Measurements from ENCODE around the gene MRPS27.

MRPS27 gene

GRCh38 chr5:72205431-72206009, 114.5 kb downstream of the MRPS27 start:
- DNase-seq (ENCODE audit: low read depth in 2 of 2, low spot score in 1 of 2), result no peak

DNA sequence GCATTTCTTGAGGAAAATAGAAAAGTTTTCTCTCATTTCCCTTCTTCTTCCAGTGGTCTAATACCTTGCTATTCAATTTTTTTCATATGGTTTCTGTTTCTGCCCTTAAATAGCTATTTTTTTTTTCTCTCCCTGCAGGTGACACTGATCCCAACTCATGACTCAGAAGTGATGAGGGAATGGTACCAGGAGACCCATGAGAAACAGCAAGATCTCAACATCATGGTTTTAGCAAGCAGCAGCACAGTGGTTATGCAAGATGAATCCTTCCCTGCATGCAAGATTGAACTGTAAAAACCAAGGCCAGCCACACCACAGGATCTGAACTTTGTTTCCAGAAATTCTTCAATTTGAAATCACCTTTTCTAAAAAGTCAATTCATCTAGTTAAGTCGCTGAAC, 115.1 kb downstream of the MRPS27 start:
- DNase-seq (ENCODE audit: low read depth in 2 of 2, low spot score in 1 of 2), result no peak

DNA sequence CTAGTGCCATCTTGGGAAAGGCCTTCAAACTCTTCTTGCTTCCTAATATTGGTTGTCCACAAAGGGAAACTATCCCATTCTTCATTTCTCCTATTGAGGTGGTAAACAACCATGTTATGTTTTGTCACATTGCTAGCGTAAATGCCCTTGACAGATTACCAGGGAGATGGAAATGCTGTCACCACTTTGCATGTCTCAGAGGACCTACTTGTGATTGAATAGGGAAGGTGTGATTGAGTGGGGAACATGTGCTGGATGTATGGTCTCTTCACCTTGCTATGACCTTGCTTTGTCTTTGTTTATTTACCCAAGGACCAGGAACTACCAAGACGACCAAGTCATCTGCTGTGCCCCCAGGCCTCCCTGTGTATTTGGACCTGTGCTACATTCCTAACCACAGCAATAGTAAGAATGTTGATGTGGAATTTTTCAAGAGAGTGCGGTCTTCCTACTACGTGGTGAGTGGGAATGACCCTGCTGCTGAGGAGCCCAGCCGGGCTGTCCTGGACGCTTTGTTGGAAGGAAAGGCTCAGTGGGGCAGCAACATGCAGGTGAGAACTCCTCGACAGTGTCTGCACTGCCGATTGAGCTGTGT, 116.7 kb downstream of the MRPS27 start:
- no peak for DNase-seq (ENCODE audit: low read depth in 2 of 2, low spot score in 1 of 2)

DNA sequence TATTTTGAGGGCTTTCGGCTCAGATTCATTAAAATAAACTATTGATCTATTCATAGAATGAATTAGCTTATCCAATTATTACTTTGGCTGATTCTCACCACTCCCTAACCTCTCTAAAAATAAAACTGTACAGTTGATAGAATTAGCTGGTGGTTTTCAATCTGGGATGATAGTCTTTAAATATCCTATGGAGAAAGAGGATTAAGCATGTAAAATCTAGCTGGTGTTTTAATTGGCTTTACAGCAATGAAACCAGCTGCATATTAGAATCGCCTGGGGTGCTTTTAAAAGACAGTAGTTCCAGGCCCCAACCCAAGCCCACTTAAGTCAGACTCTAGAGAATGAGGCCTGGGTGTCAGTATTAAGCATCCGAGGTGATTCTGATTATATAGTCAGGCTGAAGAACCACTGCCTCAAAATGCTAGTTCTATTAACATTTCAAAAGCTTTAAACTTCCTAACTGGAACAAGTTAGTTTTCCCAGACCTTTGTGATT, 117.7 kb downstream of the MRPS27 start:
- DNase-seq (ENCODE audit: low read depth in 2 of 2, low spot score in 1 of 2), result no peak

DNA sequence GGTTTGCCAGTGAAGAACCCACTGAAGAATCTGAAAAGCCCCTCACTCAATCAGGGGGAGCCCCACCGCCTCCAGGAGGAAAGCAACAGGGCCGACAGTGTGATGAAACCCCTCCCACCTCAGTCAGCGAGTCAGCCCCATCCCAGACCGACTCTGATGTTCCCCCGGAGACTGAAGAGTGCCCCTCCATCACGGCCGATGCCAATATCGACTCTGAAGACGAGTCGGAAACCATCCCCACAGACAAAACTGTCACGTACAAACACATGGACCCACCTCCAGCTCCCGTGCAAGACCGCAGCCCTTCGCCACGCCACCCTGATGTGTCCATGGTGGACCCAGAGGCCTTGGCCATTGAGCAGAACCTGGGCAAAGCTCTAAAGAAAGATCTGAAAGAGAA, 120.4 kb downstream of the MRPS27 start:
- DNase-seq (ENCODE audit: low read depth in 2 of 2, low spot score in 1 of 2), result no peak

DNA sequence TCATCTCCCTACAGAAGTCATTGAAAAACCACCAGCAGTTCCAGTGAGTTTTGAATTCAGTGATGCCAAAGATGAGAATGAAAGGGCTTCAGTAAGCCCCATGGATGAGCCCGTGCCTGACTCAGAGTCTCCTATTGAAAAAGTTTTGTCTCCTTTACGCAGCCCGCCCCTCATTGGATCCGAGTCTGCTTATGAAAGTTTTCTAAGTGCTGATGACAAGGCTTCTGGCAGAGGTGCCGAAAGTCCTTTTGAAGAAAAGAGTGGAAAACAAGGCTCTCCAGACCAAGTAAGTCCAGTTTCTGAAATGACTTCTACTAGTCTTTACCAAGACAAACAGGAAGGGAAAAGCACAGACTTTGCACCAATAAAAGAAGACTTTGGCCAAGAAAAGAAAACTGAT, 122.6 kb downstream of the MRPS27 start:
- no peak for DNase-seq (ENCODE audit: low read depth in 2 of 2, low spot score in 1 of 2)

DNA sequence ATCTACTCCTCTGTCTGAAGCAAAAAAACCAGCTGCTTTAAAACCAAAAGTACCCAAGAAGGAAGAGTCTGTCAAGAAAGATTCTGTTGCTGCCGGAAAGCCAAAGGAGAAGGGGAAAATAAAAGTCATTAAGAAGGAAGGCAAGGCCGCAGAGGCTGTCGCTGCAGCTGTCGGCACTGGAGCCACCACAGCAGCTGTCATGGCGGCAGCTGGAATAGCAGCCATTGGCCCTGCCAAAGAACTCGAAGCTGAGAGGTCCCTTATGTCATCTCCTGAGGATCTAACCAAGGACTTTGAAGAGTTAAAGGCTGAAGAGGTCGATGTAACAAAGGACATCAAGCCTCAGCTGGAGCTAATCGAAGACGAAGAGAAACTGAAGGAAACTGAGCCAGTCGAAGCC, 124.5 kb downstream of the MRPS27 start:
- no peak for DNase-seq (ENCODE audit: low read depth in 2 of 2, low spot score in 1 of 2)

DNA sequence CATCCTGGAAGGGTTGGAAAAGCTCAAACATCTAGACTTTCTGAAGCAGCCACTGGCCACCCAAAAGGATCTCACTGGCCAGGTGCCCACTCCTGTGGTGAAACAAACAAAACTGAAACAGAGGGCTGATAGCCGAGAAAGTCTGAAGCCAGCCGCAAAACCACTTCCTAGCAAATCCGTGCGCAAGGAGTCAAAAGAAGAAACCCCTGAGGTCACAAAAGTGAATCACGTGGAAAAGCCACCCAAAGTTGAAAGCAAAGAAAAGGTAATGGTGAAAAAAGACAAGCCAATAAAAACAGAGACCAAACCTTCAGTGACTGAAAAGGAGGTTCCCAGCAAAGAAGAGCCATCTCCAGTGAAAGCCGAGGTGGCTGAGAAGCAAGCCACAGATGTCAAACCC, 125.2 kb downstream of the MRPS27 start:
- no peak for DNase-seq (ENCODE audit: low read depth in 2 of 2, low spot score in 1 of 2)

- no peak for DNase-seq (ENCODE audit: low read depth in 2 of 2, low spot score in 1 of 2)
Measured at GRCh38 chr5:72191404-72191803, 128.6 kb downstream of the MRPS27 start.

DNA sequence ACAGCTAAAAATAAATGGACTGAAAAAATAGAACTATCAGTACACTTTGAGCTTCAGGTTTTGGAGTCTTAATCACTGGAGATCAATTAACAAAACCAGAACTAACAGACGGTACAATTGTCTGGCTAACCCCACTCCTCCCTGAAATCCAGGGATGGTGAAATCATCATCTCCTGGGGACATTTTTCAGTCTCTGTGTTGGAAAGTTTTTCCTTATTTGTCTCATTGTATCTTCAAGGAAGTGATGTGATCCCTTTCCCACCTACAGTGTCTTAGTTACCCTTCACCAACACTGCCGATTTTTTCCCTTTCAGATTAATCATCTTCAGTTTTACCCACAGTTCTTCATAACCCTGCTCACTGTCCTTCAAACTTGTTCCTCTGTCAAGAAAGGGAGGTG, 130.9 kb downstream of the MRPS27 start:
- no peak for DNase-seq (ENCODE audit: low read depth in 2 of 2, low spot score in 1 of 2)

GRCh38 chr5:72188166-72188565, 131.9 kb downstream of the MRPS27 start:
- DNase-seq (ENCODE audit: low read depth in 2 of 2, low spot score in 1 of 2), result no peak

GRCh38 chr5:72187388-72188075, 132.5 kb downstream of the MRPS27 start:
- no peak for DNase-seq (ENCODE audit: low read depth in 2 of 2, low spot score in 1 of 2)

GRCh38 chr5:72185496-72186329, 134.3 kb downstream of the MRPS27 start:
- DNase-seq (ENCODE audit: low read depth in 2 of 2, low spot score in 1 of 2), result no peak

DNA sequence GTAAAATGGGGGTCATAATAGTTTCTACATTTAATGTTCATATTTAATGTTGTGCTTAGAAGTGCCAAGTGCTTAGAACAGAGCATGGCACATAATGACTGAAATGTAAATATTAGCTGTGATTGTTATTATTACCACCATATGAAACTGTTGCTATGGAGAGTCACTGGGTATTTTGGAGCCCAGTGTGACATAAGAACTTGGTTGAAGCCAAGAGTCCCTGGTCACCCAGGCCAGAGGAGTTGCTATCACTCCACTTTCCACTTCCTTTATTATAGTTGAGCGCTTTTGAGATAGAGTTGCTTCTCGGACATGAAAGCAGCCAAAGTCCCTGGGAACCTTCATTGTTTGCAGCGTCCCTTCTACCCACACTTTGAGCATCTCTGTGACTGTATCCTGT, 135.6 kb downstream of the MRPS27 start:
- no peak for DNase-seq (ENCODE audit: low read depth in 2 of 2, low spot score in 1 of 2)

GRCh38 chr5:72183101-72183520, 136.9 kb downstream of the MRPS27 start:
- no peak for DNase-seq (ENCODE audit: low read depth in 2 of 2, low spot score in 1 of 2)

- no peak for DNase-seq (ENCODE audit: low read depth in 2 of 2, low spot score in 1 of 2)
Measured at GRCh38 chr5:72182686-72183085, 137.4 kb downstream of the MRPS27 start.

DNA sequence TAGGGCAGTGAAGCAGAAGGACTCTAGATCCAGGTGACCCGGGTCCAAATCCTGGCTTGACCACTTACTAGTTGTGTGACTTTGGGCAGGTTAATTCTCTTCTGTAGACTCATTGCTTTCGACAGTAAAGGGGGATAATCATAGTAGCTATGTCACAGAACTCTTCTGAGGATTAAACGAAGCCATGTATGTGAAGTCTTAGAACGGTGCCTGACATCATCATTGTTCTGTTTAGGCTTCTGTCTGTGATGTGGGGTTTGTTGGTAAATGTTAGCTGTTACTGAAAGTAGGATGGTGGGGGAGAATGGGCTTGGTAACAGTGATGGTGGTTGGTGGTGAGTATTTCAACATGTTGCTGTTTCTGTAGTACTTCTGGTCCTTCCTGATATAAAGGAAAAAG, 139.1 kb downstream of the MRPS27 start:
- no peak for DNase-seq (ENCODE audit: low read depth in 2 of 2, low spot score in 1 of 2)

DNA sequence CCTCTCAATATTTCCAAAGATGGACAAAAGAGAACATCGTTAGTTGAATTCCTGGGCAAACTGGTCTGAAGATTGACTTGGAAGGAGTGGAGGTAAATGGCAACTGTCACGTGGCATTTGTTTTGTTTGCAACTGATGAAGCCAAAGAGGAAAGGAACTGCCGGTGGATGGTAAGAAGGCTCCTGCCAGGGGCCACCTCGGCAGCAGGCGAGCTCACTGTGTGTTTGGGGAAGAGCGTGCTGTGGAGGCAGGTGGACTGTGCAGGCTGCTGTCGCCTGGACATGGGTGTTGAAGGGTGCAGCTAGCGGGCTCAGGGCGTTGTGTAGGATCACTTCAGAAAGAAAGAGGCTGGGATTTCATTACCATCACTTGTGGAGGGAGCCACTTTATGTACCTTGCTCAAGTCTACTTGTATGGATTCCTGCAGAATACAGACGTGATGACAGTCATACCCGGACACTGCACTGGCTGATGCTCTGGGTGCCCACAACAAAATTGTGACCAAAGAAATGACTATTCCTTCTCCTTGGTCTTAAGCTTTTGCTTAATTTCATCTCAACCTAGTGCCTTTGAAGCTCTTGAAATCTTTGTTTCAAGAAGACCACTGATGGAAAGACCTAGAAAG, 140.1 kb downstream of the MRPS27 start:
- no peak for DNase-seq (ENCODE audit: low read depth in 2 of 2, low spot score in 1 of 2)

GRCh38 chr5:72179028-72179815, 140.8 kb downstream of the MRPS27 start:
- DNase-seq (ENCODE audit: low read depth in 2 of 2, low spot score in 1 of 2), result no peak

DNA sequence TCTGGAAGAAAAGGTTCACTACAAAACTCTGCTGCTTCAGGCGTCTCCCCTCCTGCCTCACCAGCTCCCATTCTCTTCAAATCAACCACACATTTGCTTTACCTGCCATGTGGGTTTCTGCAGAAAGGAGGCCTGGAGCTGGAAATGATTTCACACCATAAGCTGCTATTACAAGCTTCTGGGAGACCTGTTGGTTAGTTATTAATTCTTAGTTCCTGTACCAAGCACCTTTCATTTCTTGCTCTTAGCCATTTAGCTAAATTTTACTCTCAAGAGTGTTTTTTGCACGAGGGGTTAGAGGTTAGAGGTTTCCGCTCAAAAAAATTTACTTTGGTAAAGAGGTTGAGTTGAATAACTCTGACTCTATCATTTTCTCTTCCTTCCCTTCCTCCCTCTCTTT, 142.5 kb downstream of the MRPS27 start:
- DNase-seq (ENCODE audit: low read depth in 2 of 2, low spot score in 1 of 2), result no peak

DNA sequence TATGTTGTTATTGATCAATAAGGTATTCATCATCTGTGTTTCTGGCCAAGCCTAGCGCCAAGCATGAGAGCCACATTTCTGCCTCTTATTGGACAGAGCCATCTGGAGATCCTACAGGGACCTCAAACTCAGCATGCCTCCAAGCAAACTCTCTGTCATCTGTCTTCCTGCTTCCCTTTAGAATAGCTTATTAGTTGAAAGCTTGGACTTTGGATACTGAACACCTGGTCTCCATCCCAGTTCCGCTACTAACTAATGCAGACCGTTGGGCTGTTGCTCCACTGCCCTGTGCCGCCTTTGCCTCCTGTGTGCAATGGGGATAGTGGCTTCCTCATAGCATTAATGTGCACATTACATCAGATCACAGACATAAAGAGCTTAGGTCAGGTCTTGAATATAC, 147.3 kb downstream of the MRPS27 start:
- DNase-seq (ENCODE audit: low read depth in 2 of 2, low spot score in 1 of 2), result no peak
